GM12864 (cell line): ENCODE results near the gene RIPOR2.
A peak's percentile ranks its signal among the peaks of the same experiment; 100 is the strongest.

ENCODE experiments used
- DNase-seq: peaks from one replicate; pipeline ENCODE4 v3.0.0-alpha.2; 2011; ENCODE audit warnings: low read depth
- H3K4me3 ChIP-seq: 2 replicates; pipeline ENCODE4 v1.5.1; 2011; ENCODE audit warnings: mild to moderate bottlenecking, low read depth, low read length, control low read depth
- TF ChIP-seq, protein P1 (sequence below): IDR thresholded peaks from 2 replicates; pipeline ENCODE4 v1.5.1; 2011; ENCODE audit warnings: low read depth, mild to moderate bottlenecking, moderate library complexity, low read length, control low read depth, inconsistent platforms; ENCODE audit errors: missing control alignments

Gene RIPOR2

DNA sequence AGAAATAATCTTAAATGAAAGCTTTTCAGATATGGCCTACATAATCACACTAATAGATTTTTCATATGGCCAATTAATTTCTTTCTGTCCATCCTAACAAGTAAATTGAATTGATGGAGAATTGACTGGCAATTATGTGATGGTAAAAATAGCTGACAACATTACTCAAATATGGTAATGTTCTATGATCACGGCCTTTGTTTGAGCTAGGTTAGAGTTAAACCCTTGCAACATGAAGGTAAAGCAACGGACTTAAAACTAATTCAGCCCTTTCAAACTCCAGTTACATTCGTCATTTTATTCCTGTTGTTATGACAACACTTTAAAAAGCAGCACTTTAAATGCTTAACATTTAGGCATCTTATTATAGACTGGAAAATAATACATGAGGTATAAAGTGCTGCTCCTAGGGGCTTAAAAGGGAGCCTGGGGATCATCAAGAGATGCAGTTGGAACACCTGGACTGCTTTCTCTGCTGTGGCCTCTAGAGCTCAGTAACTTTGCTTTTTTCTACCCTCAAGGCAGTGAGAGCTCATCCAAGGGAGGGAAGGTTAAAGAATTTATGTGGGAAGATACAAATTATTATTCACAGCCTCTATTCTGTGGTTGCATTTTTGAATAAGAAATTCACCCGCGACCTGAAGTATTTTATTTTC is 46.9 kb downstream of the RIPOR2 start:
- TF ChIP-seq, protein P1, sequence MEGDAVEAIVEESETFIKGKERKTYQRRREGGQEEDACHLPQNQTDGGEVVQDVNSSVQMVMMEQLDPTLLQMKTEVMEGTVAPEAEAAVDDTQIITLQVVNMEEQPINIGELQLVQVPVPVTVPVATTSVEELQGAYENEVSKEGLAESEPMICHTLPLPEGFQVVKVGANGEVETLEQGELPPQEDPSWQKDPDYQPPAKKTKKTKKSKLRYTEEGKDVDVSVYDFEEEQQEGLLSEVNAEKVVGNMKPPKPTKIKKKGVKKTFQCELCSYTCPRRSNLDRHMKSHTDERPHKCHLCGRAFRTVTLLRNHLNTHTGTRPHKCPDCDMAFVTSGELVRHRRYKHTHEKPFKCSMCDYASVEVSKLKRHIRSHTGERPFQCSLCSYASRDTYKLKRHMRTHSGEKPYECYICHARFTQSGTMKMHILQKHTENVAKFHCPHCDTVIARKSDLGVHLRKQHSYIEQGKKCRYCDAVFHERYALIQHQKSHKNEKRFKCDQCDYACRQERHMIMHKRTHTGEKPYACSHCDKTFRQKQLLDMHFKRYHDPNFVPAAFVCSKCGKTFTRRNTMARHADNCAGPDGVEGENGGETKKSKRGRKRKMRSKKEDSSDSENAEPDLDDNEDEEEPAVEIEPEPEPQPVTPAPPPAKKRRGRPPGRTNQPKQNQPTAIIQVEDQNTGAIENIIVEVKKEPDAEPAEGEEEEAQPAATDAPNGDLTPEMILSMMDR, result no peak

DNA sequence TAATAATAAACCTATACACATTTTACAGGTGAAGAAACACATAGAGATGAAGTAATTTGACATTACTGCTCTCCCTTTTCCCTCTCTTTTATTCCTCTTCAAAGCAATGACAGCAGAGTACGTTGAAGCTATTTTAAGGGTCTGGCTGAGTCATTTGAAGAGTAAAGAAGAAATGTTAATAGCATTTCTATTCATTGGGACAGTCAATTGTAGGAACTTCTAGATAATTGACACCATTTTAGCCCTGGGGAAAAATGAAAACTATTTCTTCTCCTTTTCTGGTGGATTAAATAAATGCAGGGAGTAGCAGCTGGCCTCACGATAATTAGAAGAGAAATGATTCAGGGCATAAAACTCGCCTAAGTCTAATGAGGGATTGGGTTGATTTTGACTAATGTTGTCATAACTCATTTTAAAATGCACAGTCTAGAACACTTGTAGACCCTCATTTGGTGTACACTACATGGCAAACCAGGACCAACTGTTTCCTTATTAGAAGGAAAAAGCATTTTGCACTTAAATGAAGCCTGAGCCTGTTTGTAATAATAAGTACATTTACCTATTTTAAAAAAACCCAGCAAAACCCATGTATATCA is 48.1 kb downstream of the RIPOR2 start:
- DNase-seq, result no peak
- TF ChIP-seq, protein P1, result no peak
- no peak overlapping the region for H3K4me3 ChIP-seq

More for the DNA sequence above, 46.9 kb downstream of the RIPOR2 start:
- DNase-seq, result no peak
- H3K4me3 ChIP-seq, result no peak overlapping the region

GRCh38 chr6:24883618-24884017 is 52.1 kb downstream of the RIPOR2 start:
- no peak overlapping the region; the same call in 1 of the 2 replicates for H3K4me3 ChIP-seq
- TF ChIP-seq, protein P1, result no peak
- DNase-seq, result peak; percentile 57

- no peak for DNase-seq
- H3K4me3 ChIP-seq, result no peak overlapping the region
- TF ChIP-seq, protein P1, result no peak
Measured at GRCh38 chr6:24882835-24883555, 52.8 kb downstream of the RIPOR2 start.

DNA sequence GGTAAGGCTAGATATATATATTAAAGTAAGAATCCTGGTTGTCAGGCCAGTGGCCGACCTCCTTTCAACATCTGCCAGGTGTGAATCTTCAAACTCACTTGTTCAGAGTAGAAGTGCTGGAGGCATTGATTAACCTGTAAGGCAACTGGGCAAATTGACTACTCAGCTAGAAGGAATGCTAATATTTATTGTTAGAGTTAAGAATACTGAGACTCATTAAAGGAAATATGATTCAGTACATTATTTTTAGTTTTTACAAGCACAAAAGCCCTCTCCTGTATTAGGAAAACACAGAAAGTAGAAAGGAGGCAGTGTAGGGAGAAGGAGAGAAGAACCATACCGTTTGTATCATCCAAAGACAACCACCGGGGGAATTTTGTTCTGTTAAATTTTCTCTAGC is 53.5 kb downstream of the RIPOR2 start:
- TF ChIP-seq, protein P1, result no peak
- H3K4me3 ChIP-seq, result no peak overlapping the region
- DNase-seq, result no peak

DNA sequence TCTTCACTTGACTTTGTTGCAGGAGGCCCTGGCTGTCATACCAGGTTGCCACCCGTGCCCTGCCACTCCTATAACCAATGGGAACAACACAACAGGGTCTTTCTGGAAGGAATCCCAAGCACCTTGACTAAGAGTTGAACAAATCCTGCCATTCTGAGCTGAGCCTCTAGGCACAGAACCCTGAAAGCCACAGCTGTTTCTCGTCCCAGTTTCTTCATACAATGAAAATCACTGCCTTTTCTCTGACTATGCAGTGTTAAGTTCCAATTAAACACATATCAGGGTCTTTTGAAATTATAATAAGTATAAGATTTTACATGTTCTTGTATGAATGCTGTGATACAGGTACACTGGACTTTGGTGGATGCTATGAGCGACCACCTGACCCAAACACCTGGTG is 54.4 kb downstream of the RIPOR2 start:
- TF ChIP-seq, protein P1, result no peak
- DNase-seq, result no peak
- no peak overlapping the region for H3K4me3 ChIP-seq

DNA sequence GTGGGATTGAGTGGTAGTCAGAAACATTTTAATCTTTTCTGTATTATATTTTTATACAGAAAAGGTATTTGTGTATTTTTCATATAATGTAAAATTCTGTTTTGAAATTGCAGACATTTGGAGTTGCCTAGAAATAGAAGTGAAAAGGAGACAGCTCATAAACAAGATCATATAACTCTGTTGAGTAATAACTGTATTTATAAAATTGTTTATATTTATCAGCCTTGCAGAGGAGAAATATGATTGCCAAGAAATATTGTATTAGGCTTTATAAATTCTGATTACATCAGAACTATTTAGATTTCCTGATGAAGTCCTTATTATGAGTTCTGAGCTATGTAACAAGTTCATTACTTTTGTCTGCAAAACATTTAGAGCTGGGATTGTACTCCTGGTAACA is 55.3 kb downstream of the RIPOR2 start:
- H3K4me3 ChIP-seq, result no peak overlapping the region
- TF ChIP-seq, protein P1, result no peak
- DNase-seq, result no peak
